Uterine smooth muscle cell (primary cell): ENCODE results near the gene PLEKHS1. TPM values are rescaled to one million over a fixed set of nuclear protein-coding genes. Genes with fewer than 3 reads are reported as not detected.

ENCODE experiments used
- total RNA-seq: library from RNA; depleted of rRNA; stranded (reverse); fragments of >200 nt; gene quantifications from 2 replicates; pipeline ENCODE4 v1.2.3, GENCODE V29; 2014

The PLEKHS1 gene
- total RNA-seq: not detected in 2 replicates

GRCh38 chr10:113751181-113751732 is at the start of gene PLEKHS1:
PLEKHS1 (plus strand) TSS chr10:113751682; CDS start chr10:113755278, 3,596 bp downstream.

Other genes starting within 250 kb of the PLEKHS1 start
- not detected in 2 replicates for gene HABP2, start 198.6 kb upstream of the PLEKHS1 start, total RNA-seq
- gene NRAP, start 87.6 kb upstream of the PLEKHS1 start, total RNA-seq: not detected in 2 replicates
- gene CASP7, start 71.8 kb upstream of the PLEKHS1 start, total RNA-seq: 18.0 and 28.9 TPM in 2 replicates
- 9.1 and 13.1 TPM in 2 replicates for gene DCLRE1A, start 102.4 kb downstream of the PLEKHS1 start, total RNA-seq
- gene NHLRC2, start 103.0 kb downstream of the PLEKHS1 start, total RNA-seq: 18.6 and 23.9 TPM in 2 replicates